ENCODE results near the gene KCNN3. TPM values are rescaled to one million over a fixed set of nuclear protein-coding genes. Genes with fewer than 3 reads are reported as not detected.

KCNN3 gene
- total RNA-seq, 2 experiments from 2014 or later: 0.11 TPM; not detected in 1

- TF ChIP-seq, protein P1, sequence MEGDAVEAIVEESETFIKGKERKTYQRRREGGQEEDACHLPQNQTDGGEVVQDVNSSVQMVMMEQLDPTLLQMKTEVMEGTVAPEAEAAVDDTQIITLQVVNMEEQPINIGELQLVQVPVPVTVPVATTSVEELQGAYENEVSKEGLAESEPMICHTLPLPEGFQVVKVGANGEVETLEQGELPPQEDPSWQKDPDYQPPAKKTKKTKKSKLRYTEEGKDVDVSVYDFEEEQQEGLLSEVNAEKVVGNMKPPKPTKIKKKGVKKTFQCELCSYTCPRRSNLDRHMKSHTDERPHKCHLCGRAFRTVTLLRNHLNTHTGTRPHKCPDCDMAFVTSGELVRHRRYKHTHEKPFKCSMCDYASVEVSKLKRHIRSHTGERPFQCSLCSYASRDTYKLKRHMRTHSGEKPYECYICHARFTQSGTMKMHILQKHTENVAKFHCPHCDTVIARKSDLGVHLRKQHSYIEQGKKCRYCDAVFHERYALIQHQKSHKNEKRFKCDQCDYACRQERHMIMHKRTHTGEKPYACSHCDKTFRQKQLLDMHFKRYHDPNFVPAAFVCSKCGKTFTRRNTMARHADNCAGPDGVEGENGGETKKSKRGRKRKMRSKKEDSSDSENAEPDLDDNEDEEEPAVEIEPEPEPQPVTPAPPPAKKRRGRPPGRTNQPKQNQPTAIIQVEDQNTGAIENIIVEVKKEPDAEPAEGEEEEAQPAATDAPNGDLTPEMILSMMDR (IDR thresholded peaks at IDR 0.05): peak; percentile 59
- no peaks in the 10 kb centered on the region for H3K27me3 Mint-ChIP-seq
- ATAC-seq: peak; percentile 94
- CTCF ChIA-PET: interaction anchor here (0.6 to 2.0 kb wide), 9 partner anchors 15 to 260 kb away, joined by 3 to 6 read pairs (median 3); no protein-coding TSS in a partner anchor
- intact Hi-C loops (cut with micrococcal nuclease): no loop called here
- H3K27ac Mint-ChIP-seq: peak overlapping the region; percentile 55
- peaks cover 4% of the 10 kb centered on the region for H3K4me1 Mint-ChIP-seq (ENCODE audit: low read depth)
- POLR2A ChIA-PET: interaction anchor here (0.7 kb wide), 1 partner anchor 35 kb away, joined by 3 read pairs; no protein-coding TSS in a partner anchor
- H3K36me3 Mint-ChIP-seq (ENCODE audit: low read depth): no peaks in the 10 kb centered on the region
- DNase-seq: peak; percentile 55
- no peaks in the 10 kb centered on the region for H3K9me3 Mint-ChIP-seq
- H3K4me3 Mint-ChIP-seq: no peak overlapping the region
These were observed 50.2 kb downstream of the KCNN3 start for GRCh38 chr1:154819628-154820590.

DNA sequence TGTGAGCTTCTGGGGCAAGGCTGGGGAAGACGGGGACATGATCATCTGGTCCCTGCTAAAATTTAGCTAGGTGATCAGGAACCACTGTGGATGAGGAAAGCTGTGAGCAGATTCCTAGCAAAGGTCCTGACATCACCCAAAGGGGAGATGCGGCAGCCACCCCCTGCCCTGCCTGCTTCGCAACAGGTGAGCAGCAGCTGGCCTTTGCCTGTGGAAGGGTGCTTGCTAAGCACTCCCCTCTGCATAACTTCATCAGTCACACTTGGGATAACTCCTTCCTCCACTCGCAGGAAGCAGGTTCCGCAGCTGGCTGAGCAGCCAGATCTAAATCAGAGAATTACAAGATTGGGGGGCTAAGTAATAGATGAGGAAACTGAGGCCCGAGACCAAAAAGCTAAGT lies 51.2 kb downstream of the KCNN3 start:
- Mint-ChIP-seq H3K36me3 (ENCODE audit: low read depth) (no peaks in the 10 kb centered on the region), H3K27me3 (no peaks in the 10 kb centered on the region), H3K4me3 (no peak overlapping the region), H3K4me1 (ENCODE audit: low read depth) (peaks cover 4% of the 10 kb centered on the region), H3K27ac (no peak overlapping the region), H3K9me3 (no peaks in the 10 kb centered on the region)
- ATAC-seq (no peak), DNase-seq (no peak)
- intact Hi-C loops (cut with micrococcal nuclease): no loop called here
- TF ChIP-seq, protein P1 (IDR thresholded peaks at IDR 0.05): no peak
- ChIA-PET CTCF (interaction anchor here (0.7 to 1.6 kb wide), 7 partner anchors 10 to 119 kb away, joined by 3 to 5 read pairs (median 3); no protein-coding TSS in a partner anchor), POLR2A (interaction anchor here (0.9 kb wide), 1 partner anchor 40 kb away, joined by 3 read pairs; no protein-coding TSS in a partner anchor)

DNA sequence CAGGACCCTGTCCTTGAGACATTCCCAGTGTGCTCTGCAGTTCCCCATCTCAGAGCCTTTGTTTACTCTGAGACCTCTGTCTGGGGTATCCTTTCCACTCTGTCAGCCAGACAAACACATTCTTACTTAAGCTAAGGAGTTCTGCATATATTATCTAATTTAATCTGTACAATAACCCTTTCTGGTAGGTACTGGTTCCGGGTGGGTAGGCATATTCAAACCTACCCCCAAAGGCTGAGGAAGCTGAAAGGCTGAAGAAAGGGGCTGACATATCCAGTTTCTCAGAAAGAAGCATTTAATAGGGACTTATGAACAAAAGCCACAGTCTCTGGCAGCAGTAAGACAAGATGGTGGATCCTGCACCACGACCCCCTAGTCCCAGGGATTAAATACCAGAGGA lies 53.1 kb downstream of the KCNN3 start:
- Mint-ChIP-seq H3K9me3 (no peaks in the 10 kb centered on the region), H3K27me3 (no peaks in the 10 kb centered on the region), H3K36me3 (ENCODE audit: low read depth) (no peaks in the 10 kb centered on the region), H3K4me1 (ENCODE audit: low read depth) (peaks cover 4% of the 10 kb centered on the region), H3K27ac (no peak overlapping the region), H3K4me3 (no peak overlapping the region)
- no peak for DNase-seq
- CTCF ChIA-PET: no interaction called here
- TF ChIP-seq, protein P1 (IDR thresholded peaks at IDR 0.05): no peak
- ATAC-seq: no peak
- POLR2A ChIA-PET: no interaction called here
- intact Hi-C loops (cut with micrococcal nuclease): no loop called here

DNA sequence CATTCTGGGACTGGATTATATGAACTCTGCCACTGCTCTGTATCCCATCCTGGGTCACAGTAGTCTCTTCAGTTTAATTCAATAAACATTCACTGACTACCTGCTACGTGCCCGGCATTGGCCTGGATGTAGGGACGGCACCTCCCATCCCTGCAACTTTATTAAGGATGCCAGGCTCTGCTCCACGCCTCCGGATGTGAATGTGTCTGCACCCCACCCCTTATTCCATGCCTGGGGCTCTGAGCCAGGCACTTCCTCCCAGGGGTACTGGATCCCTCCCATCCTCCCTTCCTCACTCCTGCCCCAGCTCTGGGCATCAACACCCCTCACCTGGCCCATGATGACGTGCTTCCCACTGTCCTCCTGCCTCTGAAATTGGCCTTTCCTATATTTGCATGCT lies 53.7 kb downstream of the KCNN3 start:
- Mint-ChIP-seq H3K27ac (no peak overlapping the region), H3K4me3 (no peak overlapping the region), H3K4me1 (ENCODE audit: low read depth) (peaks cover 4% of the 10 kb centered on the region), H3K36me3 (ENCODE audit: low read depth) (no peaks in the 10 kb centered on the region), H3K27me3 (no peaks in the 10 kb centered on the region), H3K9me3 (no peaks in the 10 kb centered on the region)
- ATAC-seq (no peak), DNase-seq (no peak)
- POLR2A ChIA-PET: no interaction called here
- TF ChIP-seq, protein P1 (IDR thresholded peaks at IDR 0.05): no peak
- intact Hi-C loops (cut with micrococcal nuclease): no loop called here
- CTCF ChIA-PET: no interaction called here

Measured in activated CD8-positive, alpha-beta T cell treated with anti-CD3 and anti-CD28 coated beads for 36 hours (primary cell).